Peyer's patch (tissue), 4 donors: ENCODE results near the gene ZNHIT2.

ENCODE experiments used
- POLR2A ChIP-seq, 2 donors: fragments of 450-650 bp; IDR thresholded peaks; one replicate each; pipeline ENCODE4 v1.5.1; 2017; ENCODE audit warnings: antibody characterized with exemption in 2 of 2, mild to moderate bottlenecking in 2 of 2, moderate library complexity in 2 of 2
- TF ChIP-seq, protein P1 (sequence below), 6 experiments: fragments of 450-650 bp in 4 of 6; fragments of 200-600 bp in 2 of 6; sonication (generic) in 1 of 6; IDR thresholded peaks; one replicate each; pipeline ENCODE4 v1.5.1; 2017 to 2019; ENCODE audit warnings: antibody characterized with exemption in 6 of 6, mild to moderate bottlenecking in 3 of 6, moderate library complexity in 1 of 6

DNA sequence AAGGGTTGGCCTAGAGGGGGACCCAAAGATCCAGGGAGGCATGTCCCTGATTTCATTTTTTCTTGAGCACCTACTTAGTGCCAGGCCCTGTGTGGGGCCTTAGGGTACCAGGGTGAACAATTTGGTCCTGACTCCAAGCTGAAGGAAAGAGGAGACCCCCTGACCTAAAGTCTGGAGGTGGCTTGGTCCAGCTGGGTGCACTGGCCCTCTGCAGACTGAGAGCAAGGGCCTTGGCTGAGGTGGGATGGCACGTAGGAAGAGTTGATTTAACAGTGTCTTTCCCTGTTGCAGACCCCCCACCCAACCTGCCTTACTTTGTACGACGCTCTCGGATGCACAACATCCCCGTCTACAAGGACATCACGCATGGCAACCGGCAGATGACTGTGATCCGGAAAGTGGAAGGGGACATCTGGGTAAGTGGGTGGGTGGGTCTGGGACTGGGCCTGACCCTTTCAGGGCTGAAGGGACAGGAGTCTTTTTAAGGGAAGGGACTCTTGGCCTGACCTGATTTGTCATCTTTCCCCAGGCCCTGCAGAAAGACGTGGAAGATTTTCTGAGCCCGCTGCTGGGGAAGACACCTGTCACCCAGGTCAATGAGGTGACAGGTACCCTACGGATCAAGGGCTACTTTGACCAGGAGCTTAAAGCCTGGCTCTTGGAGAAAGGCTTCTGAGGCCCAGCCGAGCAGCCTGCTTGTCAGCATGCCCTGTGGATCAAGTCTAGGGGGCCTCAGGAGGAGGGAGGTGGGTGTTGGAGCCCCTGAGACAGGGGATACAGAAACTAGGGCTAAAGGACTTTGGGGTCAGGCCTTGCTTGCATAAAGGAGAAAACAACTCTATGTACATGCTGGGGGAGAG, 7.9 kb upstream of the ZNHIT2 start:
- TF ChIP-seq, protein P1, sequence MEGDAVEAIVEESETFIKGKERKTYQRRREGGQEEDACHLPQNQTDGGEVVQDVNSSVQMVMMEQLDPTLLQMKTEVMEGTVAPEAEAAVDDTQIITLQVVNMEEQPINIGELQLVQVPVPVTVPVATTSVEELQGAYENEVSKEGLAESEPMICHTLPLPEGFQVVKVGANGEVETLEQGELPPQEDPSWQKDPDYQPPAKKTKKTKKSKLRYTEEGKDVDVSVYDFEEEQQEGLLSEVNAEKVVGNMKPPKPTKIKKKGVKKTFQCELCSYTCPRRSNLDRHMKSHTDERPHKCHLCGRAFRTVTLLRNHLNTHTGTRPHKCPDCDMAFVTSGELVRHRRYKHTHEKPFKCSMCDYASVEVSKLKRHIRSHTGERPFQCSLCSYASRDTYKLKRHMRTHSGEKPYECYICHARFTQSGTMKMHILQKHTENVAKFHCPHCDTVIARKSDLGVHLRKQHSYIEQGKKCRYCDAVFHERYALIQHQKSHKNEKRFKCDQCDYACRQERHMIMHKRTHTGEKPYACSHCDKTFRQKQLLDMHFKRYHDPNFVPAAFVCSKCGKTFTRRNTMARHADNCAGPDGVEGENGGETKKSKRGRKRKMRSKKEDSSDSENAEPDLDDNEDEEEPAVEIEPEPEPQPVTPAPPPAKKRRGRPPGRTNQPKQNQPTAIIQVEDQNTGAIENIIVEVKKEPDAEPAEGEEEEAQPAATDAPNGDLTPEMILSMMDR (IDR thresholded peaks at IDR 0.05), result no peak
- no peak for TF ChIP-seq POLR2A (IDR thresholded peaks at IDR 0.05)
